ENCODE results near the gene MYCBPAP.

GRCh38 chr17:50541402-50541715, 33.1 kb downstream of the MYCBPAP start:
- TF ChIP-seq POLR2AphosphoS5 (IDR thresholded peaks at IDR 0.05) (no peak), POLR2A (IDR thresholded peaks at IDR 0.05) (no peak), CTCF (IDR thresholded peaks at IDR 0.05) (no peak)

Data from transverse colon (tissue), 4 donors.